H1 (cell line): Measurements from ENCODE around the gene ABCC11.

Source experiments
- CHD2 ChIP-seq: IDR thresholded peaks from 2 replicates; pipeline ENCODE4 v1.6.1; 2012; ENCODE audit warnings: low read length, improper control_type of control experiment
- EGR1 ChIP-seq: IDR thresholded peaks from 2 replicates; pipeline ENCODE4 v1.6.1; 2011; ENCODE audit warnings: low read depth, low read length, borderline replicate concordance
- EP300 ChIP-seq, 2 experiments: IDR thresholded peaks; 1 replicate in 1 of 2; 2 replicates in 1 of 2; pipeline ENCODE4 v1.6.1; 2011 to 2012; ENCODE audit warnings: low read depth in 2 of 2, low read length in 2 of 2, mild to moderate bottlenecking in 2 of 2, borderline replicate concordance in 1 of 2, inconsistent platforms in 1 of 2, moderate library complexity in 1 of 2
- EZH2 ChIP-seq: fragments of 200-600 bp; sonication (generic); IDR thresholded peaks from 2 replicates; pipeline ENCODE4 v1.7.1; 2012; ENCODE audit warnings: low read depth, mild to moderate bottlenecking, moderate library complexity, low read length, inconsistent platforms; ENCODE audit not compliant: severe bottlenecking
- GTF2F1 ChIP-seq: IDR thresholded peaks from 2 replicates; pipeline ENCODE4 v1.6.1; 2012; ENCODE audit warnings: low read depth, low read length, improper control_type of control experiment, borderline replicate concordance
- HDAC2 ChIP-seq, 2 experiments: fragments of 300-600 bp in 1 of 2; sonication (generic) in 1 of 2; IDR thresholded peaks; 2 replicates each; pipeline ENCODE4 v1.6.1; 2011 to 2012; ENCODE audit warnings: low read depth in 2 of 2, low read length in 2 of 2, mild to moderate bottlenecking in 2 of 2, moderate library complexity in 2 of 2, borderline replicate concordance in 1 of 2, inconsistent platforms in 1 of 2
- KDM5A ChIP-seq: fragments of 200-600 bp; IDR thresholded peaks from 2 replicates; pipeline ENCODE4 v1.7.1; 2012; ENCODE audit warnings: mild to moderate bottlenecking, low read length, inconsistent platforms, mixed read lengths
- MAFK ChIP-seq: IDR thresholded peaks from 2 replicates; pipeline ENCODE4 v1.6.1; 2012; ENCODE audit warnings: low read depth, mild to moderate bottlenecking, improper control_type of control experiment, low read length
- NANOG ChIP-seq: IDR thresholded peaks from 2 replicates; pipeline ENCODE4 v1.6.1; 2011; ENCODE audit warnings: low read length, low read depth, mild to moderate bottlenecking, inconsistent platforms; ENCODE audit not compliant: insufficient read depth, poor library complexity, severe bottlenecking
- POLR2AphosphoS5 ChIP-seq: IDR thresholded peaks from 2 replicates; pipeline ENCODE4 v1.6.1; 2011; ENCODE audit warnings: low read depth, low read length
- RFX5 ChIP-seq: IDR thresholded peaks from 2 replicates; pipeline ENCODE4 v1.6.1; 2011; ENCODE audit warnings: low read depth, low read length, improper control_type of control experiment, borderline replicate concordance
- RXRA ChIP-seq: IDR thresholded peaks from 2 replicates; pipeline ENCODE4 v1.6.1; 2011; ENCODE audit warnings: low read depth, mild to moderate bottlenecking, low read length, moderate library complexity; ENCODE audit not compliant: insufficient read depth
- ZNF274 ChIP-seq: IDR thresholded peaks from 2 replicates; pipeline ENCODE4 v1.7.0; 2012; ENCODE audit warnings: low read length, borderline replicate concordance; ENCODE audit errors: extremely low read depth
- TF ChIP-seq, protein P1 (sequence below), 3 experiments: IDR thresholded peaks; 1 replicate in 2 of 3; 2 replicates in 1 of 3; pipeline versions ENCODE4 v1.5.1 to v1.6.1; 2011; ENCODE audit warnings: low read length in 3 of 3, mild to moderate bottlenecking in 3 of 3, inconsistent platforms in 2 of 3, low read depth in 1 of 3, moderate library complexity in 1 of 3; ENCODE audit not compliant: insufficient read depth in 1 of 3; ENCODE audit errors: control extremely low read depth in 1 of 3

GRCh38 chr16:48131201-48131935, 116.0 kb downstream of the ABCC11 start:
- TF ChIP-seq KDM5A (no peak), EP300 (IDR thresholded peaks at IDR 0.05; ENCODE audit: borderline replicate concordance in 1 of 2, low read depth in 2 of 2, low read length in 2 of 2) (no peak), ZNF274 (no peak), POLR2AphosphoS5 (no peak), EGR1 (no peak), GTF2F1 (no peak), CHD2 (no peak), RXRA (no peak), EZH2 (no peak), MAFK (no peak), RFX5 (no peak), HDAC2 (IDR thresholded peaks at IDR 0.05; ENCODE audit: borderline replicate concordance in 1 of 2, low read depth in 2 of 2, low read length in 2 of 2) (no peak), NANOG (no peak)
- TF ChIP-seq, protein P1, sequence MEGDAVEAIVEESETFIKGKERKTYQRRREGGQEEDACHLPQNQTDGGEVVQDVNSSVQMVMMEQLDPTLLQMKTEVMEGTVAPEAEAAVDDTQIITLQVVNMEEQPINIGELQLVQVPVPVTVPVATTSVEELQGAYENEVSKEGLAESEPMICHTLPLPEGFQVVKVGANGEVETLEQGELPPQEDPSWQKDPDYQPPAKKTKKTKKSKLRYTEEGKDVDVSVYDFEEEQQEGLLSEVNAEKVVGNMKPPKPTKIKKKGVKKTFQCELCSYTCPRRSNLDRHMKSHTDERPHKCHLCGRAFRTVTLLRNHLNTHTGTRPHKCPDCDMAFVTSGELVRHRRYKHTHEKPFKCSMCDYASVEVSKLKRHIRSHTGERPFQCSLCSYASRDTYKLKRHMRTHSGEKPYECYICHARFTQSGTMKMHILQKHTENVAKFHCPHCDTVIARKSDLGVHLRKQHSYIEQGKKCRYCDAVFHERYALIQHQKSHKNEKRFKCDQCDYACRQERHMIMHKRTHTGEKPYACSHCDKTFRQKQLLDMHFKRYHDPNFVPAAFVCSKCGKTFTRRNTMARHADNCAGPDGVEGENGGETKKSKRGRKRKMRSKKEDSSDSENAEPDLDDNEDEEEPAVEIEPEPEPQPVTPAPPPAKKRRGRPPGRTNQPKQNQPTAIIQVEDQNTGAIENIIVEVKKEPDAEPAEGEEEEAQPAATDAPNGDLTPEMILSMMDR (IDR thresholded peaks at IDR 0.05; ENCODE audit: control extremely low read depth in 1 of 3, insufficient read depth in 1 of 3, low read depth in 1 of 3, low read length in 3 of 3): no peak
